Heart left ventricle (tissue), 13 donors: ENCODE measurements around the gene ANO2.

ENCODE experiments used
- POLR2A ChIP-seq, 2 donors: fragments of 450-650 bp; IDR thresholded peaks; one replicate each; pipeline ENCODE4 v1.6.1; 2017; ENCODE audit warnings: antibody characterized with exemption in 2 of 2, mild to moderate bottlenecking in 2 of 2, moderate library complexity in 2 of 2
- TF ChIP-seq, protein P1 (sequence below), 12 donors: fragments of 200-600 bp; sonication (generic) in 4 of 12; IDR thresholded peaks; one replicate each; pipeline versions ENCODE4 v1.5.0 to v1.8.0; 2018 to 2022; ENCODE audit warnings: antibody characterized with exemption in 12 of 12, mild to moderate bottlenecking in 5 of 12
- donor health status: ischemic (EF 13 %, LVEDD 7.1; RV severe dilation, severe dysfunction).
- donor health status: DM: no; HTN: yes; CAD: no.
- donor health status: DM: no; HTN: no; CAD: no.
- donor health status: ischemic (EF 25% LVEDD 6.9; RV normal size, moderate dysfunction).
- donor health status: ischemic (EF 25% LVEDD 5.7; RV mildly dilated, moderate dysfunction).
- donor health status: ischemic (EF 35%, LVEDD 5.7; RV mildly dilated, moderate dysfunction).
- donor health status: nonischemic (EF 11% LVEDD 7.7; RV severe dilation, severe dysfunction).
- donor health status: DM: yes; HTN: yes; CAD: no.
- donor health status: PGD.
- donor health status: ischemic (EF 29% LVEDD 5.4; RV normal size, mild dysfunction).
- donor health status: nonischemic (EF 23%, LVEDD 6.1; RV moderate dilation, normal function).

DNA sequence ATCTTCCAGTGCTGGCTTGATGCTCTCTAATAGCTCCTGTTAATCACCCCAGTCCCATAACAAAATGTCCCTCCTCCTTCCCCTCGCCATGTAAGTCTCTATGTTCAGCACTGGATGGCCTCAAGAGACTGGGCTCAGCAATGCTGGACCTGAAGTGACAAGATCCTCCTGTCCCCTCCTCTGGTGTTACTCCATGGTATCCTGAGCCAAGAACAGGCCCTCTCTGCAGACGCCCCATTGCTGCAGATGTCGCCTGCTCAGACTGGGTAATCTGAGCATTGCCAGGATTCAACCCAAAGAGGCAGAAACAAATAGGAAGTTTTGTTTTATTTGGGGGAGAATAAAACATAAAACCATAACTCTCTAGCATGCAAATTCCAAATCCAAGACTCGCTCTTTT is 363.4 kb downstream of the ANO2 start:
- TF ChIP-seq, protein P1, sequence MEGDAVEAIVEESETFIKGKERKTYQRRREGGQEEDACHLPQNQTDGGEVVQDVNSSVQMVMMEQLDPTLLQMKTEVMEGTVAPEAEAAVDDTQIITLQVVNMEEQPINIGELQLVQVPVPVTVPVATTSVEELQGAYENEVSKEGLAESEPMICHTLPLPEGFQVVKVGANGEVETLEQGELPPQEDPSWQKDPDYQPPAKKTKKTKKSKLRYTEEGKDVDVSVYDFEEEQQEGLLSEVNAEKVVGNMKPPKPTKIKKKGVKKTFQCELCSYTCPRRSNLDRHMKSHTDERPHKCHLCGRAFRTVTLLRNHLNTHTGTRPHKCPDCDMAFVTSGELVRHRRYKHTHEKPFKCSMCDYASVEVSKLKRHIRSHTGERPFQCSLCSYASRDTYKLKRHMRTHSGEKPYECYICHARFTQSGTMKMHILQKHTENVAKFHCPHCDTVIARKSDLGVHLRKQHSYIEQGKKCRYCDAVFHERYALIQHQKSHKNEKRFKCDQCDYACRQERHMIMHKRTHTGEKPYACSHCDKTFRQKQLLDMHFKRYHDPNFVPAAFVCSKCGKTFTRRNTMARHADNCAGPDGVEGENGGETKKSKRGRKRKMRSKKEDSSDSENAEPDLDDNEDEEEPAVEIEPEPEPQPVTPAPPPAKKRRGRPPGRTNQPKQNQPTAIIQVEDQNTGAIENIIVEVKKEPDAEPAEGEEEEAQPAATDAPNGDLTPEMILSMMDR (IDR thresholded peaks at IDR 0.05), result no peak
- TF ChIP-seq POLR2A (IDR thresholded peaks at IDR 0.05), result no peak
